Measurements from ENCODE around the gene KCNH2. TPM values are rescaled to one million over a fixed set of nuclear protein-coding genes. Genes with fewer than 3 reads are reported as not detected.

The KCNH2 gene
- total and polyA plus RNA-seq, 2 of the 13 experiments (the other 11 are each of a cell fraction or from before 2014, with no cell fraction given): 0.09 to 0.11 TPM

- TF ChIP-seq PRDM15 (CRISPR knock-in tag; IDR thresholded peaks at IDR 0.05): no peak; the same call in 1 of the 2 replicates
- no peak for TF ChIP-seq NONO (IDR thresholded peaks at IDR 0.05)
- TF ChIP-seq NONO (CRISPR knock-in tag; conservative IDR thresholded peaks at IDR 0.05): peak; percentile 36; the same call in 1 of the 2 replicates
- TF ChIP-seq SMARCC2 (IDR thresholded peaks at IDR 0.05): no peak
- 0 out of 2 replicates have a peak, but pooled peaks have one; percentile 59 for TF ChIP-seq ZNF543 (CRISPR knock-in tag; IDR thresholded peaks at IDR 0.05)
- no peak for TF ChIP-seq NFE2L2 (IDR thresholded peaks at IDR 0.05; ENCODE audit: low read length)
- TF ChIP-seq MXD4 (CRISPR knock-in tag; IDR thresholded peaks at IDR 0.05): peak; percentile 23; the same call in 1 of the 2 replicates
- no peak for TF ChIP-seq PAF1 (CRISPR knock-in tag; IDR thresholded peaks at IDR 0.05)
- TF ChIP-seq ZBTB39 (CRISPR knock-in tag; IDR thresholded peaks at IDR 0.05): no peak
- 0 out of 2 replicates have a peak, but pooled peaks have one; percentile 54 for TF ChIP-seq YEATS2 (CRISPR knock-in tag; IDR thresholded peaks at IDR 0.05; ENCODE audit: borderline replicate concordance)
- no peak for TF ChIP-seq HIC2 (CRISPR knock-in tag; IDR thresholded peaks at IDR 0.05; ENCODE audit: low read depth)
- TF ChIP-seq ZNF17 (CRISPR knock-in tag; IDR thresholded peaks at IDR 0.05): no peak
- peak; percentile 94 for TF ChIP-seq ZMYM3 (CRISPR knock-in tag; IDR thresholded peaks at IDR 0.05)
- no peak for TF ChIP-seq ZBTB25 (CRISPR knock-in tag; IDR thresholded peaks at IDR 0.05)
- TF ChIP-seq GTF3A (CRISPR knock-in tag; conservative IDR thresholded peaks at IDR 0.05): no peak
- no peak for TF ChIP-seq PRPF4 (IDR thresholded peaks at IDR 0.05; ENCODE audit: low read depth, low read length, poor library complexity, severe bottlenecking)
- no peak for TF ChIP-seq ZNF3 (CRISPR knock-in tag; IDR thresholded peaks at IDR 0.05)
- no peak for TF ChIP-seq ATF7-NPFF (CRISPR knock-in tag; IDR thresholded peaks at IDR 0.05; ENCODE audit: low read depth)
- TF ChIP-seq ATF4 (CRISPR knock-in tag; IDR thresholded peaks at IDR 0.05): no peak
- TF ChIP-seq BRCA1 (CRISPR knock-in tag; IDR thresholded peaks at IDR 0.05): no peak
- no peak for TF ChIP-seq KDM3A (CRISPR knock-in tag; IDR thresholded peaks at IDR 0.05; ENCODE audit: low read depth)
Observed at GRCh38 chr7:151008511-151009323, 30.6 kb upstream of the KCNH2 start (continued).

Data from HepG2 (cell line).